Erythroblast (primary cell): ENCODE results near the gene ITGA11.

ENCODE experiments used
- GATA1 ChIP-seq: IDR thresholded peaks from 2 replicates; pipeline ENCODE4 v1.6.1; 2011; ENCODE audit warnings: low read depth, mild to moderate bottlenecking, control low read depth, low read length, moderate library complexity
- POLR2A ChIP-seq: IDR thresholded peaks from 2 replicates; pipeline ENCODE4 v1.6.1; 2011; ENCODE audit warnings: mild to moderate bottlenecking, low read length

DNA sequence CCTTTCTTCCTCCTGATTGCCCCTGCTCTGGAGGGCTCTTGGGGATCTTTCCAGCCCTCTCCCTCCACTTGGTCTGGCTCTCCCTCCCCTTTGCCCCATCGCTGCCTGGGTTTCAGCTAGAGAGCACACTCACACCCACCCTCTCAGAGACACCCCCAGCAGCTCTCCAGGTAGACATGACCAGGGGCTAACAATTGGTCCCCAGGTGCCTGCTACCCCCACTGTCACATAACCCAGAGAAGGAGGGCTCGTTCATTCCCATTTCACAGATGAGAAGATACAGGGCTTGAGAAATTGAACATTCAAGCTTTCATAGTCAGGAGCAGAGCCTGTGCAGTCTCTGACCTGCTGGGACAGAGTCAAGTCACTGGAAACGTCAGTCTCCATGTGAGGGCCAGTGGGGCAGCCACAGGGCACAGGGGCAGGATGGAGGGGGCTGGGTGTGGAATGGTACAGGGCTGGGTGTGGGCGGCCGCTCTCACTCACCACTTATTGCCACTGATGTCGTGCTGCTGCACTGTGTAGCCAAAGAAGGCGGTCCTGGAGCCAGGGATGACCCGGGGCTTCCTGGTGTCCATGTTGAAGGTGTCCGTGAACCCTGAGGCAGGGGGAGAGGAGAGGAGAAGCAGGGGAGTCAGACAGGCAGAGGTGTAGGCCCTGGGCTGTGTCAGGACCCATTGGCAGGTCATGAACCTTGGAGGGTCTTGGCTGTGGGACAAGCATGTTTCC is 29.4 kb downstream of the ITGA11 start:
- TF ChIP-seq POLR2A = no peak
- no peak for TF ChIP-seq GATA1
